ENCODE data around the gene SLC22A2. TPM values are rescaled to one million over a fixed set of nuclear protein-coding genes. Genes with fewer than 3 reads are reported as not detected.

SLC22A2 gene
- total RNA-seq, 4 donors from 2014 or later = not detected

DNA sequence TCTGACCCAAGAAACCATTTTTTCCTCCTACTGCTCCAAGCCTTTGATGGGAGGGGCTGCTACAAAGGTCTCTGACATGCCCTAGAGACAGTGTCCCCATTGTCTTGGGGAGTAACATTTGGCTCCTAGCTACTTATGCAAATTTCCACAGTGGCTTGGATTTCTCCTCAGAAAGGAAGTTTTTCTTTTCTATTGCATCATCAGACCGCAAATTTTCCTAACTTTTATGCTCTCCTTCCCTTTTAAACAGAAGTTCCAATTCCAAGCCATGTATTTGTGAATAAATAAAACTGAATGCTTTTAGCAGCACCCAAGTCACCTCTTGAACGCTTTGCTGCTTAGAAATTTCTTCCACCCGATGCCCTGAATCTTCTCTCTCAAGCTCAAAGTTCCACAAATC lies 51.0 kb downstream of the SLC22A2 start:
- DNase-seq (ENCODE audit: low spot score) (no peak), ATAC-seq (ENCODE audit: low FRiP score) (no peak)
- no peak for TF ChIP-seq CTCF (IDR thresholded peaks at IDR 0.05)

- TF ChIP-seq CTCF (IDR thresholded peaks at IDR 0.05) = no peak
- ATAC-seq (ENCODE audit: low FRiP score) (no peak), DNase-seq (ENCODE audit: low spot score) (no peak)
Measured at GRCh38 chr6:160204710-160205109, 53.9 kb downstream of the SLC22A2 start.

DNA sequence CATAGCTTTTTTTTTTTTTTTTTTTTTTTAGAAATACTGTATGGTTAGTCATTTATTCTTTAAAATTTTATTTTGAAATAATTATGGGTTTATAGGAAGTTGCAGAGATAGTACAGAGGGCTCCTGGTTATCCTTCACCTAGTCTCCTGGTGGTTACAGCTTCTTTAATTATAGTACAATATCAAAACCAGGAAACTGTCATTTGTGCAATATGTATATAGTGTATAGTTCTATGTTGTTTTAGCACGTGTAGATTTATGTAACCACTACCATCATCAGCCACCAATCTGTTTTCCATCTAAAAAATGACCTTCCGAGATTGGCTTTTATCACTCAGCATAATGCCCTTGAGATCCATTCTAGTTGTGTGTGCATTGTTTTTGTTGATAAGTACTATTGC lies 54.7 kb downstream of the SLC22A2 start:
- DNase-seq (ENCODE audit: low spot score) = no peak
- ATAC-seq (ENCODE audit: low FRiP score) = no peak
- no peak for TF ChIP-seq CTCF (IDR thresholded peaks at IDR 0.05)

DNA sequence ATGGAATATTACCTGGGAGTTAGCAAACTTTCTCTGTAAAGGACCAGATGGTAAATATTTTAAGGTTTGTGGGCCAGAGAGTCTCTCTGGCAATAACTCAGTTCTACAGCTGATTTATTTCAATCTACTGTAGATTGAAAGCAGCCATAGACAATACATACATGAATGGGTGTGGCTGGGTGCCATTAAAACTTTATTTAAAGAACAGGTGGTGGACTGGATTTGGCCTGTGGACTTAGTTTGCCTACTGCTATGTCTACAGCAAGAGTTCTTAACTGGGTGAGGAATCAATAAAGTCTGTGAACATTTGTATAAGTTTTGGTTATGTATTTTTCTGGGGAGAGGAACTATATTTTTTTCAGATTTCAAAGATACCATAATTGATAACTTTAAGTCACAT lies 55.1 kb downstream of the SLC22A2 start:
- no peak for ATAC-seq (ENCODE audit: low FRiP score)
- no peak for DNase-seq (ENCODE audit: low spot score)
- no peak for TF ChIP-seq CTCF (IDR thresholded peaks at IDR 0.05)

- no peak for ATAC-seq (ENCODE audit: low FRiP score)
- DNase-seq (ENCODE audit: low spot score) = no peak
- no peak for TF ChIP-seq CTCF (IDR thresholded peaks at IDR 0.05)
Measured at GRCh38 chr6:160203076-160203475, 55.5 kb downstream of the SLC22A2 start.

GRCh38 chr6:160202411-160202810 lies 56.2 kb downstream of the SLC22A2 start:
- DNase-seq (ENCODE audit: low spot score) = no peak
- no peak for TF ChIP-seq CTCF (IDR thresholded peaks at IDR 0.05)
- no peak for ATAC-seq (ENCODE audit: low FRiP score)

- no peak for ATAC-seq (ENCODE audit: low FRiP score)
- no peak for DNase-seq (ENCODE audit: low spot score)
Measured at GRCh38 chr6:160201061-160201460, 57.6 kb downstream of the SLC22A2 start.

More at GRCh38 chr6:160201061-160201460, 57.6 kb downstream of the SLC22A2 start:
- no peak for TF ChIP-seq CTCF (IDR thresholded peaks at IDR 0.05)
